IMR-90 (cell line): Measurements from ENCODE around the gene GPR27. TPM values are rescaled to one million over a fixed set of nuclear protein-coding genes. Genes with fewer than 3 reads are reported as not detected.

Experiments used
- ATAC-seq: fragments of 200-7000 bp; cut with Tn5 transposase; 2 replicates; pipeline ENCODE4 v1.9.1; 2020; ENCODE audit warnings: low read depth, mild to moderate bottlenecking, moderate library complexity
- BruUV-seq: library from RNA; stranded (reverse); fragments of 400-500 nt; replicated peaks from 2 replicates; lab custom pipeline; 2021; lab: Mats Ljungman, UMichigan
- CTCF ChIA-PET: fragments of 300-600 bp; formaldehyde crosslinking; extraction: SDS; loops from one replicate; lab custom pipeline; 2021; ENCODE audit warnings: antibody characterized with exemption; lab: Yijun Ruan, JAX
- POLR2A ChIA-PET: fragments of 300-600 bp; sonication (Branson Sonifier 250); formaldehyde crosslinking; loops from one replicate; lab custom pipeline; 2022; ENCODE audit warnings: antibody characterized with exemption; ENCODE audit not compliant: unreplicated experiment; lab: Charles Lee
- DNase-seq: peaks from one replicate; pipeline ENCODE4 v3.0.0; 2013
- H2AFZ ChIP-seq: replicated peaks from 2 replicates; pipeline ENCODE3; 2013; ENCODE audit warnings: low read length, mild to moderate bottlenecking; ENCODE audit not compliant: poor library complexity
- H2AK5ac ChIP-seq: 2 replicates; pipeline ENCODE4 v1.6.1; 2013; ENCODE audit warnings: low read depth, low read length, inconsistent platforms
- H2AK9ac ChIP-seq: replicated peaks from 2 replicates; pipeline ENCODE3; 2013; ENCODE audit warnings: mild to moderate bottlenecking, low read depth, low read length, moderate library complexity; ENCODE audit not compliant: poor library complexity
- H2BK120ac ChIP-seq: 2 replicates; pipeline ENCODE4 v1.6.1; 2013; ENCODE audit warnings: low read depth, low read length, inconsistent platforms
- H2BK15ac ChIP-seq: 3 replicates; pipeline ENCODE4 v1.6.1; 2013; ENCODE audit warnings: low read depth, low read length, inconsistent platforms
- H2BK20ac ChIP-seq: 2 replicates; pipeline ENCODE4 v1.6.1; 2013; ENCODE audit warnings: low read depth, mild to moderate bottlenecking, inconsistent platforms, low read length, moderate library complexity
- H2BK5ac ChIP-seq: 2 replicates; pipeline ENCODE4 v1.6.1; 2013; ENCODE audit warnings: mild to moderate bottlenecking, low read depth, low read length, inconsistent platforms; ENCODE audit not compliant: poor library complexity, severe bottlenecking
- H3K14ac ChIP-seq: replicated peaks from 2 replicates; pipeline ENCODE4 v1.6.1; 2013; ENCODE audit warnings: low read depth, low read length, inconsistent platforms
- H3K18ac ChIP-seq: 2 replicates; pipeline ENCODE4 v1.6.1; 2013; ENCODE audit warnings: low read depth, low read length, control low read depth
- H3K23ac ChIP-seq: 2 replicates; pipeline ENCODE4 v1.6.1; 2013; ENCODE audit warnings: low read depth, low read length, inconsistent platforms
- H3K27ac ChIP-seq: 2 replicates; pipeline ENCODE4 v1.5.1; 2013; ENCODE audit warnings: mild to moderate bottlenecking, control low read depth, low read length; ENCODE audit not compliant: insufficient read depth
- H3K27me3 ChIP-seq: 2 replicates; pipeline ENCODE4 v1.6.1; 2013; ENCODE audit warnings: low read length; ENCODE audit not compliant: control insufficient read depth, insufficient read depth
- H3K36me3 ChIP-seq: 2 replicates; pipeline ENCODE4 v1.6.1; 2013; ENCODE audit warnings: low read length, mixed read lengths; ENCODE audit not compliant: control insufficient read depth, insufficient read depth
- H3K4ac ChIP-seq: 2 replicates; pipeline ENCODE4 v1.6.1; 2013; ENCODE audit warnings: low read depth, low read length, inconsistent platforms
- H3K4me1 ChIP-seq: 2 replicates; pipeline ENCODE4 v1.6.1; 2013; ENCODE audit warnings: low read length, mixed read lengths; ENCODE audit not compliant: control insufficient read depth, insufficient read depth
- H3K4me2 ChIP-seq: 2 replicates; pipeline ENCODE4 v1.6.1; 2013; ENCODE audit warnings: low read depth, mild to moderate bottlenecking, control low read depth, low read length, moderate library complexity
- H3K4me3 ChIP-seq: 2 replicates; pipeline ENCODE4 v1.5.1; 2013; ENCODE audit warnings: low read depth, mild to moderate bottlenecking, control low read depth, low read length, moderate library complexity; ENCODE audit not compliant: insufficient read depth
- H3K56ac ChIP-seq: 2 replicates; pipeline ENCODE4 v1.6.1; 2013; ENCODE audit warnings: low read length, inconsistent platforms; ENCODE audit not compliant: insufficient read depth; ENCODE audit errors: extremely low read depth
- H3K79me1 ChIP-seq, 2 experiments: 2 replicates each; pipeline ENCODE4 v1.6.1; 2013; ENCODE audit warnings: low read length in 2 of 2, inconsistent platforms in 1 of 2, low read depth in 1 of 2
- H3K9ac ChIP-seq: 2 replicates; pipeline ENCODE4 v1.6.1; 2013; ENCODE audit warnings: low read depth, low read length, control low read depth
- H3K9me1 ChIP-seq: 2 replicates; pipeline ENCODE4 v1.6.1; 2013; ENCODE audit warnings: low read length, inconsistent platforms; ENCODE audit not compliant: insufficient read depth
- H3K9me3 ChIP-seq: 2 replicates; pipeline ENCODE4 v1.6.1; 2013; ENCODE audit warnings: low read length; ENCODE audit not compliant: control insufficient read depth, insufficient read depth
- H4K20me1 ChIP-seq: 2 replicates; pipeline ENCODE4 v1.6.1; 2013; ENCODE audit warnings: low read length, inconsistent platforms; ENCODE audit not compliant: insufficient read depth
- H4K5ac ChIP-seq: 2 replicates; pipeline ENCODE4 v1.6.1; 2013; ENCODE audit warnings: mild to moderate bottlenecking, low read depth, low read length, control low read depth
- H4K8ac ChIP-seq, 2 experiments: 2 replicates each; pipeline ENCODE4 v1.6.1; 2013; ENCODE audit warnings: low read depth in 2 of 2, low read length in 2 of 2, control low read depth in 1 of 2, inconsistent platforms in 1 of 2
- H4K91ac ChIP-seq: 2 replicates; pipeline ENCODE4 v1.6.1; 2013; ENCODE audit warnings: low read depth, low read length, inconsistent platforms; ENCODE audit not compliant: insufficient read depth
- RFX5 ChIP-seq: IDR thresholded peaks from 2 replicates; pipeline ENCODE4 v1.8.0; 2012; ENCODE audit warnings: low read depth, mild to moderate bottlenecking, low read length, moderate library complexity
- WGBS, 2 experiments: methylation state at CpG; one replicate each; pipeline versions ENCODE4 v1.1.5 to v1.1.7; 2013; ENCODE audit warnings: missing lambda C conversion rate in 2 of 2; ENCODE audit not compliant: insufficient read length in 1 of 2; ENCODE audit errors: extremely low coverage in 2 of 2; 5-methylcytosine and 5-hydroxymethylcytosine counted together
- dilution Hi-C: fragments of 300-500 bp; cut with HindIII; formaldehyde crosslinking; loops from one replicate; pipeline ENCODE4 v1.14.3; 2018; ENCODE audit warnings: low sequenced_read_pairs; ENCODE audit not compliant: unreplicated experiment
- in situ Hi-C: fragments of 300-500 bp; cut with MboI; formaldehyde crosslinking; loops from 3 replicates; pipeline ENCODE4 v1.14.3; 2019; ENCODE audit warnings: low sequenced_read_pairs, inconsistent platforms, mixed read lengths
- intact Hi-C: fragments of 100-400 bp; cut with micrococcal nuclease; formaldehyde crosslinking; loops from 2 replicates; pipeline ENCODE4 v1.10.0; 2022
- polyA plus RNA-seq, 3 experiments: library from polyadenylated mRNA; depleted of rRNA; stranded (reverse); fragments of >200 nt; gene quantifications; 2 replicates each; pipeline ENCODE4 v1.2.3, GENCODE V29; 2012; ENCODE audit warnings: low replicate concordance in 1 of 3
- total RNA-seq: library from RNA; depleted of rRNA; stranded (reverse); fragments of >200 nt; gene quantifications from 2 replicates; pipeline ENCODE4 v1.2.3, GENCODE V29; 2012
- TF ChIP-seq, protein P1 (sequence below): fragments of 150-350 bp; IDR thresholded peaks from 2 replicates; pipeline ENCODE4 v1.6.1; 2017; ENCODE audit warnings: mild to moderate bottlenecking, antibody characterized with exemption, low read length, low read depth

Gene GPR27
- total and polyA plus RNA-seq, 2 of the 4 experiments (the other 2 are of a cell fraction) = not detected

DNA sequence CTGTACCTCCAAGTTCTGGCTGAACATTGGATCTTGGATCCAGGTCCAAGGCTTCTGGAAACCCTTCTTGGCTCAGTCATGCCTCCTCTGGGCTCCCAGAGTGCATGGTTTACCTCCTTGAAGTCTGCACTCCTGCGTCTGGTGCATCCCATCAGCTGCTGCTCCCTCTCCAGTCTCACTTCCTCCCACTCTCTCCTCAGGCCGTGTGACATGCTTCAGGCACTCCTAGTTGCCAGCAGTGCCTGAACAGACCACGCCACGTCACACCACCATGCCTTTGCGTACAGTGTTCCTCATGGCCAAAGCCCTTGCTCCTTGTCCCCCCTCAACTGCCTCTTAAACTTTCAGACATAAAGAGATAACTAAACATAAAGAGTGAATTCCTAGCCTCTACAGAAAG, 5.7 kb downstream of the GPR27 start:
- H3K4me1 ChIP-seq = no peaks in the 10 kb centered on the region
- H3K9me1 ChIP-seq = no peaks in the 10 kb centered on the region
- ATAC-seq (no peak), DNase-seq (no peak)
- dilution Hi-C loops (no loop called here), intact Hi-C loops (no loop called here), in situ Hi-C loops (no loop called here)
- H2BK15ac ChIP-seq = no peak overlapping the region
- H3K79me1 ChIP-seq = no peaks in the 10 kb centered on the region
- no TSS peak for BruUV-seq
- TF ChIP-seq, protein P1, sequence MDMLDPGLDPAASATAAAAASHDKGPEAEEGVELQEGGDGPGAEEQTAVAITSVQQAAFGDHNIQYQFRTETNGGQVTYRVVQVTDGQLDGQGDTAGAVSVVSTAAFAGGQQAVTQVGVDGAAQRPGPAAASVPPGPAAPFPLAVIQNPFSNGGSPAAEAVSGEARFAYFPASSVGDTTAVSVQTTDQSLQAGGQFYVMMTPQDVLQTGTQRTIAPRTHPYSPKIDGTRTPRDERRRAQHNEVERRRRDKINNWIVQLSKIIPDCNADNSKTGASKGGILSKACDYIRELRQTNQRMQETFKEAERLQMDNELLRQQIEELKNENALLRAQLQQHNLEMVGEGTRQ = no peak
- TF ChIP-seq RFX5 = no peak
- WGBS, 2 experiments = 0% methylated on average over 1 of the region's 5 CpGs; no CpG with 5 or more reads in 1 of the 2 experiments
- H3K18ac ChIP-seq = no peak overlapping the region
- H3K36me3 ChIP-seq = no peaks in the 10 kb centered on the region
- peak overlapping the region; percentile 60 for H2AFZ ChIP-seq
- H4K91ac ChIP-seq = no peak overlapping the region
- H3K4me2 ChIP-seq = no peak overlapping the region
- no peak overlapping the region for H4K5ac ChIP-seq
- H3K14ac ChIP-seq = no peak overlapping the region
- no peak overlapping the region for H2BK120ac ChIP-seq
- no peak overlapping the region for H2BK20ac ChIP-seq
- no peak overlapping the region for H3K23ac ChIP-seq
- no peak overlapping the region for H3K4me3 ChIP-seq
- peaks cover 35% of the 10 kb centered on the region for H3K27me3 ChIP-seq
- H3K9me3 ChIP-seq = no peaks in the 10 kb centered on the region
- H2AK9ac ChIP-seq = no peak overlapping the region
- POLR2A ChIA-PET = no interaction called here
- no peak overlapping the region for H3K9ac ChIP-seq
- no peaks in the 10 kb centered on the region for H4K20me1 ChIP-seq
- no peak overlapping the region for H4K8ac ChIP-seq
- H2AK5ac ChIP-seq = no peak overlapping the region
- CTCF ChIA-PET = interaction anchor here (0.6 kb wide), 1 partner anchor 18 kb away, joined by 6 read pairs; no protein-coding TSS in a partner anchor
- no peak overlapping the region for H3K27ac ChIP-seq
- H3K4ac ChIP-seq = no peak overlapping the region
- H3K56ac ChIP-seq = no peak overlapping the region
- no peak overlapping the region for H2BK5ac ChIP-seq
